HG03521 (cell line): Measurements from ENCODE around the gene C22orf39.

Source experiments
- ATAC-seq: cut with Tn5 transposase; IDR thresholded peaks from one replicate; pipeline ENCODE4 v1.9.1; 2021; ENCODE audit warnings: mild to moderate bottlenecking, moderate library complexity; ENCODE audit not compliant: unreplicated experiment

The C22orf39 gene

GRCh38 chr22:19477321-19478044 is 30.0 kb upstream of the C22orf39 start:
- ATAC-seq, result no peak

DNA sequence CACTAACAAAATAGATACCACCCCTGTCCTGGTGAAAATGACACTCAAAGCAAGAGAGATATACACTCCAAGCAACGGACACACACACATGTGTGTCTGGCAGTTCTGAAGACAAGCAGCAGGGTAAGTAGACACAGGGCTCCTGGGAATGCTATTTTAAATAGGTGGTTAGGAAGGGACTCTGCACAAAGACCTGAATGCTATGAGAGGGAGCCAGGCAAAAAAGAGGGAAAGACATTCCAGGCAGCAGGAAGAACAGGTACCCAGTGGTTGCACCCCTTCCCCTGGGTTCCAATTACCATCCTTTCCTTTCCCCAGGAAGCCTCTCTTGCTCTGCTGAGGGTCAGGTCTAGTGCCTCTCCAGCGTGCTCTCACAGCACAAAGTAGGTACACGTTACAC is 28.5 kb upstream of the C22orf39 start:
- ATAC-seq, result no peak

GRCh38 chr22:19473578-19473977 is 26.1 kb upstream of the C22orf39 start:
- no peak for ATAC-seq

DNA sequence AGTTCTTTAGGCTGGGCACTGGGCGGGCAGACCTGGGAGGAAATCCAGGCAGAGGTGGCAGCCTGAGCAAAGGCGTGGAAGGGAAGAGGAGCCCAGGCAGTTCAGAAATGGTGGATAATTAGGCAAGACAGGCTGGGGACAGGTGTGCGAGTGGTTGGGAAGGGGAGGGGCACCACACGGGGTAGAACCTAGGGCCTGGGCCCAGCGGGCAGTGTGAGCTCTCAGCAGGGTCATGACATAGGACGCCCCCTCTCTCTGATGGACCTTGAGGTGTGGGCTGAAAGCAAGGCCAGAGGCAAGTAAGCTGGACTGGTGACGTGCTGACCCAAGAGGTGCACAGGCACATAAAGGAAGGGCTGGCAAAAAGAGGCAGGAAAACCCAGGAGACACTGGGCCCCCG is 24.7 kb upstream of the C22orf39 start:
- ATAC-seq, result no peak

DNA sequence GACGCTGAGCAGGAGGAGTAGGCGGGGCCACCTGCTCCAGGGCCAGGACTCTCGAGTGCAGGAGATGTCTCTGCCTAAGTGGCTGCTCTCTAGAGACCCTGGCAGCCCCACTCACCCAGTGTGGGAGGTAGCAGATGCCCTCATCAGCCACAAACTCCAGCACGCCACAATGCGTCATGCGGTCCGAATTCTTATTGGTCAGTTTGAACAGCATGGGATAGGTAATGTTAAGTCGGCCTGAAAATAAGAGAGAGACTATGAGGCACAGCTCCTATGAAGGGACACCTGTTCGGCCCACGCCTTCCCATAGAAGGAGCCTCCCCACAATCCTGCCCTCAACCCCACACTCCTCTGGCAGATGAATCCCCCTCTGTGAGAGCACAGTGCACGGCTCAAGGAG is 24.1 kb upstream of the C22orf39 start:
- ATAC-seq, result no peak

GRCh38 chr22:19470010-19470409 is 22.5 kb upstream of the C22orf39 start:
- no peak for ATAC-seq

- ATAC-seq, result no peak
Observed at GRCh38 chr22:19469421-19469820, 21.9 kb upstream of the C22orf39 start.

GRCh38 chr22:19467912-19468311 is 20.4 kb upstream of the C22orf39 start:
- ATAC-seq, result no peak

DNA sequence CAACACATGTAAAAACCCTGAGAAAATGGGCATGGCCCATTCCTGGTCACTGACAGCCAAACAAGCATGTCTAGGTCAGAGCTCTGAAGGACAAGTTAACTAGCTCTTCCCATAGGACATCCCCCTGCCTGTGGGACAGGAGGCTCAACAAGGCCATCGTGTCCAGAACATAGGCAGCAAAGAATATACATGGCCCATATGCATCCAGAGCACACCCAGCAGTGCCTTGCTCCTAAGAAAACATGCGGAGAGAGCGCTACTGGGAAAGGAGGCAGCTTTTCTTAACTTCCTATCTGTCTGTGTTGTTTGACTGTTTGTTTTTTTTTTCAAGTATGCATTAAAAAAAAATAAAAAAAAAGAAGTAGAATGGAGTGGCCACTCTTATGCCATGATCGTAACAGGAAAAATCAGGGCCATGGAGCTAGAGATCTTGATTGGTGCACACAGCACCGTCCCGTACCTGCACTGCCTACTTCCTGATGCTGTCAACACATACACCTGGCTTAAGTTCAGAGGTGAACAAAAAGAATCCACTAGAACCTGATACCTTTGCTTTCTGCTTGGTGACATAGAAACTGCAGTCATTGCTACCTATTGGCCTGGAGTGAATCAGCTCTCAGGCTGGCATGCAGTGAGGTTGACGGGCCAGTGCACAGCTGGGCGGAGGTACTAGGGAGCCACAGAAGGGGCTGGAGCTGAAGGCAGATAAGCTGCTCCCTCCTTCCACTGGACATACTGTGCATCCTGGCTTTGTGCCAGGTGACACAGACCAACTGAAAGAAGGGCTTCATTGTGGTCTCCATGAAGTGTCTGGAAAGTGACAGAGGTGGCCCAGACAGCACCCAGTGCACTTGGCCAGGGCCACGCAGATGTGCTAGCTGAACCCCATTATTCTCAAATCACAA is 19.6 kb upstream of the C22orf39 start:
- no peak for ATAC-seq

DNA sequence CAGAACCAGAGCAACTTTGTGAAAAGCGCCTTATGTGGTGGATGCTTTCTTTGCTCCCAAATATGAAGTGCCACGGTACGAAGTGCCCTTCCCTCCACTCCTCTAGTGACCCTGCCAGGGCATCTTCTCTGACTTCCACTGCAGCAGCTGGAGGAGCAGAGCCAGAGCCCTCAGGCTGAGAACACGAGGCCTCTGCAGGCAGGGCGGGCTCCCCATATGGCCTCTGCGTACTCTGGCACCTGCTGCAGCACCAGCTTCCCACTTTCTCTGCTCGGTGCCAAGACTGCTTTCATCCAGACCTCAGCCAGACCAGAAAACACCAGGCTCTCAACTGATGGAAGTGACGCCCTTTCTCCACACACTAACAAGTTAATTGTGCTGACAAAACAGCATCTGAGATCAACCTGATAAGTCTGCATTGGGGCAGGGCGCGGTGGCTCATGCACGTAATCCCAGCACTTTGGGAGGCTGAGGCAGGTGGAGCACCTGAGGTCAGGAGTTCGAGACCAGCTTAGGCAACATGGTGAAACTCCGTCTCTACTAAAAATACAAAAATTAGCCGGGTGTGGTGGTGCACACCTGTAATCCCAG is 18.7 kb upstream of the C22orf39 start:
- ATAC-seq, result no peak

DNA sequence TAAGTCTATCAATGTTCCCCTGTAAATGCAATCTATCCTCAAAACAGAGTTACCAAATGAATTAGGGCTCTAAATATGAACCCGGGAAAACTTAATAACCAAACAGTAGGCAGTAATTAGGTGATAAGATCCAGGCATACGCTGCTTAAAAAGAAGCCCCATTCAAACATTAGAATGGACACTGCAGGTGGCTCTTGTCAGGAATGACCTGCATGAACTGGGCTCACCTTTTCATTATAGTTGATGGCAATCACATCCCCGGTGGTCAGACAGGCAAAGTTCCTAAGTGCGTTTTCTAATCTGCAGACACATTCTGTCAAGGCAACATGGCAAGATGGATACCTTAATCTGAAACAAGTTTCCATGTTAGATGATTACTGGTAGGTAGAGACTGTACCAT is 17.5 kb upstream of the C22orf39 start:
- no peak for ATAC-seq

DNA sequence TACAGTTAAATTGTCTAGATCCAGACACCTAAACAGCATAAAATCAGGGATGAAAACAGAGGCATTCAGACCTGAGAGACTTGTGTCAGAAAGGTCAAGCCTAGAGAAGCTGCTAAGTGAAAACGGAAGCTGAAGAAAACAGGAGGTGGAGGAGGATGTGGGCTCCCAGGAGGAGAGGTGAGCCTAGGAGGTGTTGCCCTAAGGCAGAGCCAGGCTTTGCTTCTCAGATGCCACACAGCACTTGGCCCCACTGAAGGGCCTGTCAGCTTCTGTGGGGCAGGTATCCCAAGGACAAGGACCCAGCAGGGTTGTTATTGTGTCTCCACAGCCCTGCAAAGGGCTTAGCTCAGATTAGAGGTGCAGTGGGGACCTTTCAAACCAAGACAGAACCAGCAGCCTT is 17.0 kb upstream of the C22orf39 start:
- ATAC-seq, result no peak

GRCh38 chr22:19463491-19464469 is 16.3 kb upstream of the C22orf39 start:
- ATAC-seq, result no peak

DNA sequence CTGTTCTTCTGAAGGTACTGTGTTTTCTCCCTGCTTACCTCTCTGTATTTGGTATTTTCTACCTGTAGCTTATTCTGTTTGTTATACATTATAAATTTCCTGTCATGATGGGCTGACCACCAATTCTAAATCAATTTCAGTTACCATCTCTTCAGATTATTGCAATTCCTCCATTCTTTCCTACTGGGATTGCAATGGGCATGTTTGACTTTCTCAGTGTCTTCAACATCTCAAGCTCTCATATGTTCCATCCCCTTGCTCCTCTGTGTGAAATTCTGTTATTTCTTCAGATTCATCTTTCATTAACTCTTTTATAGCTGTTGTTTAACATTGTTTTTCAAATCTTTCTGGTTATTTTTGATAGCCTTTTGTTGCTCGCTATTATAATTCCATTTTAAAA is 15.5 kb upstream of the C22orf39 start:
- no peak for ATAC-seq

GRCh38 chr22:19461506-19461905 is 14.0 kb upstream of the C22orf39 start:
- no peak for ATAC-seq

DNA sequence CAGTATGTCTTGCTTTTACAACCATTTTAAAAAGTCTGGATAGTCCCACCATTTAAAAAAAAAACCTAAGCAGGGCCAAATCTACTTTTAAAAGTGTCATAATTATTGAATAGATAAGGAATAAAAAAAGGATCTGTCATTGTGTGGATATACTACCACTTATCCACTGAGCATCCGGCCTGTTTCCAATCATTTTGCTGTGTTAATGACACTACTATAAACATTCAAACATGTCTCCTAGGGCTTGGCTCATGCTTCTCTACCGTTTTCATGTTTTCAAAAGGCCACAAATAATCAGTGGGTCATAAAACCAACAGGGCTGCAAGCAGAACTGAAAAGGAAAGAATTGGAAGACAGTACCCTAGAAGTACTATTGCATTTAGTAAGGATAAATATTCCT is 12.5 kb upstream of the C22orf39 start:
- no peak for ATAC-seq

GRCh38 chr22:19457828-19458428 is 10.4 kb upstream of the C22orf39 start:
- ATAC-seq, result no peak

GRCh38 chr22:19456541-19456940 is 9.0 kb upstream of the C22orf39 start:
- no peak for ATAC-seq

GRCh38 chr22:19455585-19456370 is 8.3 kb upstream of the C22orf39 start:
- no peak for ATAC-seq
